ENCODE data around the gene EBF4. TPM values are rescaled to one million over a fixed set of nuclear protein-coding genes. Genes with fewer than 3 reads are reported as not detected.

Gene EBF4
- total and polyA plus RNA-seq, 2 of the 8 experiments (the other 6 are each of a cell fraction or from before 2014, with no cell fraction given), result 1.2 to 2.9 TPM

- Histone ChIP-seq H4K8ac (ENCODE audit: extremely low read depth, insufficient read depth, low read length) (no peak overlapping the region), H3K23ac (ENCODE audit: insufficient read length) (no peak overlapping the region), H3K4ac (replicated peaks; ENCODE audit: insufficient read length, low read depth, low read length) (no peak overlapping the region), H2AFZ (ENCODE audit: low read length) (no peak overlapping the region), H3K9ac (replicated peaks in 1 of 4; ENCODE audit: extremely low read depth in 1 of 4, low read depth in 3 of 4, low read length in 3 of 4) (no peak overlapping the region), H3K14ac (ENCODE audit: insufficient read length) (no peak overlapping the region), H4K5ac (ENCODE audit: insufficient read length, low read depth, low read length) (no peak overlapping the region), H3K18ac (ENCODE audit: extremely low read depth, low read length) (no peak overlapping the region), H3K4me2 (ENCODE audit: insufficient read depth in 1 of 2, low read depth in 2 of 2, low read length in 2 of 2) (no peak overlapping the region), H2BK120ac (replicated peaks; ENCODE audit: low read depth, low read length) (no peak overlapping the region), H3K9me3 (ENCODE audit: insufficient read depth in 2 of 2, low read depth in 1 of 2, low read length in 1 of 2) (no peaks in the 10 kb centered on the region), H3K4me3 (ENCODE audit: extremely low read depth in 1 of 4, insufficient read depth in 2 of 4, low read depth in 3 of 4, low read length in 4 of 4) (no peak overlapping the region), H2BK20ac (ENCODE audit: low read length) (no peak overlapping the region), H3K27ac (ENCODE audit: low read depth, low read length) (no peak overlapping the region), H3K27me3 (replicated peaks in 1 of 4; ENCODE audit: control insufficient read depth in 3 of 4, extremely low read depth in 1 of 4, insufficient read depth in 3 of 4, low read length in 3 of 4) (peaks cover 0 to 25% (median 5%) of the 10 kb centered on the region in 4 experiments; a peak in 5 of 7 replicates), H2BK15ac (ENCODE audit: low read length) (no peak overlapping the region), H3K79me1 (ENCODE audit: low read depth, low read length) (no peaks in the 10 kb centered on the region), H4K91ac (replicated peaks; ENCODE audit: insufficient read length, low read length) (no peak overlapping the region), H3K56ac (replicated peaks; ENCODE audit: insufficient read length, low read depth, low read length) (no peak overlapping the region), H3K4me1 (replicated peaks in 1 of 4; ENCODE audit: control insufficient read depth in 3 of 4, insufficient read depth in 4 of 4, low read length in 3 of 4) (peaks cover 2 to 9% (median 5%) of the 10 kb centered on the region in 4 experiments), H2BK5ac (ENCODE audit: low read depth, low read length) (no peak overlapping the region), H2BK12ac (ENCODE audit: low read depth, low read length) (no peak overlapping the region), H4K20me1 (replicated peaks in 1 of 2; ENCODE audit: control insufficient read depth in 1 of 2, insufficient read depth in 2 of 2, low read length in 2 of 2) (no peaks in the 10 kb centered on the region), H3K79me2 (ENCODE audit: control insufficient read depth in 1 of 2, insufficient read depth in 2 of 2, low read length in 2 of 2) (no peaks in the 10 kb centered on the region), H3K23me2 (ENCODE audit: low read depth, low read length) (no peaks in the 10 kb centered on the region), H3K36me3 (ENCODE audit: control insufficient read depth in 2 of 4, insufficient read depth in 4 of 4, low read length in 3 of 4) (no peaks in the 10 kb centered on the region), H2AK5ac (ENCODE audit: low read depth, low read length) (no peak overlapping the region)
- 71% methylated on average over 3 of the region's 3 CpGs; no CpG with 5 or more reads in 1 of the 2 experiments for WGBS, 2 experiments (ENCODE audit: extremely low coverage in 1 of 2, insufficient coverage in 1 of 2, insufficient read length in 1 of 2, insufficient replicate concordance in 2 of 2, low coverage in 1 of 2, low lambda C conversion rate in 2 of 2, missing lambda C conversion rate in 1 of 2)
- ChIA-PET POLR2A (ENCODE audit: partially characterized antibody) (interaction anchor here (0.6 to 1.1 kb wide), 3 partner anchors 11 to 200 kb away, joined by 3 read pairs; no protein-coding TSS in a partner anchor), CTCF (ENCODE audit: partially characterized antibody) (interaction anchor here (0.6 to 18.6 kb wide), 14 partner anchors 11 to 304 kb away, joined by 3 to 286 read pairs (median 6); partner anchors contain the start of gene EBF4)
- no peak for FAIRE-seq
- DNase-seq (ENCODE audit: low read depth in 1 of 2, low spot score in 2 of 2), result no peak
- TF ChIP-seq SP4 (IDR thresholded peaks at IDR 0.05; ENCODE audit: low read length), result no peak
- TF ChIP-seq POLR2A (IDR thresholded peaks at IDR 0.05; ENCODE audit: control extremely low read depth in 1 of 2, low read depth in 2 of 2, low read length in 2 of 2), result no peak
- TF ChIP-seq JUND (IDR thresholded peaks at IDR 0.05; ENCODE audit: low read length), result no peak
- TF ChIP-seq, protein P1, sequence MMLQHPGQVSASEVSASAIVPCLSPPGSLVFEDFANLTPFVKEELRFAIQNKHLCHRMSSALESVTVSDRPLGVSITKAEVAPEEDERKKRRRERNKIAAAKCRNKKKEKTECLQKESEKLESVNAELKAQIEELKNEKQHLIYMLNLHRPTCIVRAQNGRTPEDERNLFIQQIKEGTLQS (IDR thresholded peaks at IDR 0.05; ENCODE audit: insufficient read depth, low read depth, low read length), result no peak
- no peak for TF ChIP-seq HDAC2 (IDR thresholded peaks at IDR 0.05; ENCODE audit: borderline replicate concordance in 1 of 2, low read depth in 2 of 2, low read length in 2 of 2)
- no peak for TF ChIP-seq TBP (IDR thresholded peaks at IDR 0.05; ENCODE audit: low read depth, low read length)
- TF ChIP-seq GTF2F1 (IDR thresholded peaks at IDR 0.05; ENCODE audit: borderline replicate concordance, low read depth, low read length), result no peak
- no peak for TF ChIP-seq CBX8 (IDR thresholded peaks at IDR 0.05; ENCODE audit: borderline replicate concordance, low read depth, low read length)
- no peak for TF ChIP-seq YY1 (IDR thresholded peaks at IDR 0.05; ENCODE audit: low read depth, low read length)
- no peak for TF ChIP-seq EP300 (IDR thresholded peaks at IDR 0.05; ENCODE audit: borderline replicate concordance in 1 of 2, low read depth in 2 of 2, low read length in 2 of 2)
- no peak for TF ChIP-seq SIRT6 (IDR thresholded peaks at IDR 0.05; ENCODE audit: low read length)
- TF ChIP-seq RNF2 (IDR thresholded peaks at IDR 0.05; ENCODE audit: borderline replicate concordance, low read depth, low read length, missing control alignments, poor library complexity, severe bottlenecking), result no peak
- no peak for TF ChIP-seq KDM1A (IDR thresholded peaks at IDR 0.05; ENCODE audit: borderline replicate concordance, low read length)
- TF ChIP-seq HDAC6 (IDR thresholded peaks at IDR 0.05; ENCODE audit: low read depth, low read length), result no peak
Observed at GRCh38 chr20:2741463-2741862, 48.9 kb downstream of the EBF4 start.

Data from H1 (cell line).